ENCODE measurements around the gene FANCB. TPM values are rescaled to one million over a fixed set of nuclear protein-coding genes. Genes with fewer than 3 reads are reported as not detected.

Gene FANCB
- total and polyA plus RNA-seq, 2 of the 8 experiments (the other 6 are each of a cell fraction or from before 2014, with no cell fraction given), result 1.9 to 13.8 TPM

- no peak overlapping the region for H3K9ac ChIP-seq (replicated peaks in 1 of 4; ENCODE audit: extremely low read depth in 1 of 4, low read depth in 3 of 4, low read length in 3 of 4)
- no peak overlapping the region for H3K4me3 ChIP-seq (ENCODE audit: extremely low read depth in 1 of 4, insufficient read depth in 2 of 4, low read depth in 3 of 4, low read length in 4 of 4)
- H2BK12ac ChIP-seq (ENCODE audit: low read depth, low read length), result no peak overlapping the region
- no peak overlapping the region for H2BK15ac ChIP-seq (ENCODE audit: low read length)
- no peaks in the 10 kb centered on the region for H3K23me2 ChIP-seq (ENCODE audit: low read depth, low read length)
- H3K79me1 ChIP-seq (ENCODE audit: low read depth, low read length), result no peaks in the 10 kb centered on the region
- no peak overlapping the region for H2BK120ac ChIP-seq (replicated peaks; ENCODE audit: low read depth, low read length)
- 90% methylated on average over 3 of the region's 3 CpGs; no CpG with 5 or more reads in 1 of the 2 experiments for WGBS, 2 experiments (ENCODE audit: extremely low coverage in 1 of 2, insufficient coverage in 1 of 2, insufficient read length in 1 of 2, insufficient replicate concordance in 2 of 2, low coverage in 1 of 2, low lambda C conversion rate in 2 of 2, missing lambda C conversion rate in 1 of 2)
- no peak overlapping the region for H3K23ac ChIP-seq (ENCODE audit: insufficient read length)
- no peaks in the 10 kb centered on the region for H3K79me2 ChIP-seq (ENCODE audit: control insufficient read depth in 1 of 2, insufficient read depth in 2 of 2, low read length in 2 of 2)
- H2AFZ ChIP-seq (ENCODE audit: low read length), result no peak overlapping the region
- H3K18ac ChIP-seq (ENCODE audit: extremely low read depth, low read length), result no peak overlapping the region
- no peak overlapping the region for H3K4me2 ChIP-seq (ENCODE audit: insufficient read depth in 1 of 2, low read depth in 2 of 2, low read length in 2 of 2)
- no peak overlapping the region for H3K14ac ChIP-seq (ENCODE audit: insufficient read length)
- peaks cover 0 to 2% (median 0%) of the 10 kb centered on the region in 4 experiments; a peak in 1 of 7 replicates for H3K4me1 ChIP-seq (replicated peaks in 1 of 4; ENCODE audit: control insufficient read depth in 3 of 4, insufficient read depth in 4 of 4, low read length in 3 of 4)
- H2BK20ac ChIP-seq (ENCODE audit: low read length), result no peak overlapping the region
- no peaks in the 10 kb centered on the region for H3K36me3 ChIP-seq (ENCODE audit: control insufficient read depth in 2 of 4, insufficient read depth in 4 of 4, low read length in 3 of 4)
- TF ChIP-seq TEAD4 (IDR thresholded peaks at IDR 0.05; ENCODE audit: low read depth, low read length) (no peak), CBX8 (IDR thresholded peaks at IDR 0.05; ENCODE audit: borderline replicate concordance, low read depth, low read length) (no peak), BACH1 (IDR thresholded peaks at IDR 0.05; ENCODE audit: low read length) (no peak), EZH2 (IDR thresholded peaks at IDR 0.05; ENCODE audit: low read depth, low read length, severe bottlenecking) (no peak), SIX5 (IDR thresholded peaks at IDR 0.05; ENCODE audit: low read depth, low read length) (no peak), KDM4A (IDR thresholded peaks at IDR 0.05; ENCODE audit: low read depth, low read length, severe bottlenecking) (no peak), PHF8 (conservative IDR thresholded peaks at IDR 0.05; ENCODE audit: low read depth, low read length) (no peak), NRF1 (IDR thresholded peaks at IDR 0.05; ENCODE audit: low read depth, low read length) (no peak), MAX (IDR thresholded peaks at IDR 0.05) (no peak), CREB1 (IDR thresholded peaks at IDR 0.05) (no peak), SAP30 (IDR thresholded peaks at IDR 0.05; ENCODE audit: insufficient read depth, insufficient replicate concordance, low read length) (no peak), SIN3A (conservative IDR thresholded peaks at IDR 0.05 in 1 of 2, IDR thresholded peaks at IDR 0.05 in 1 of 2; ENCODE audit: low read depth in 1 of 2, low read length in 2 of 2) (no peak), CHD2 (IDR thresholded peaks at IDR 0.05; ENCODE audit: low read length) (no peak), POLR2AphosphoS5 (IDR thresholded peaks at IDR 0.05; ENCODE audit: low read depth, low read length) (no peak), ZNF274 (IDR thresholded peaks at IDR 0.05; ENCODE audit: borderline replicate concordance, extremely low read depth, low read length) (no peak)
- CTCF ChIA-PET (ENCODE audit: partially characterized antibody), result no interaction called here
- DNase-seq (ENCODE audit: low read depth in 1 of 2, low spot score in 2 of 2), result no peak
- POLR2A ChIA-PET (ENCODE audit: partially characterized antibody), result no interaction called here
- H3K56ac ChIP-seq (replicated peaks; ENCODE audit: insufficient read length, low read depth, low read length), result no peak overlapping the region
- no peak overlapping the region for H4K5ac ChIP-seq (ENCODE audit: insufficient read length, low read depth, low read length)
- no peaks in the 10 kb centered on the region for H3K9me3 ChIP-seq (ENCODE audit: insufficient read depth in 2 of 2, low read depth in 1 of 2, low read length in 1 of 2)
- no peaks in the 10 kb centered on the region for H3K27me3 ChIP-seq (replicated peaks in 1 of 4; ENCODE audit: control insufficient read depth in 3 of 4, extremely low read depth in 1 of 4, insufficient read depth in 3 of 4, low read length in 3 of 4)
- no peak overlapping the region for H2BK5ac ChIP-seq (ENCODE audit: low read depth, low read length)
- H3K27ac ChIP-seq (ENCODE audit: low read depth, low read length), result no peak overlapping the region
- H3K4ac ChIP-seq (replicated peaks; ENCODE audit: insufficient read length, low read depth, low read length), result no peak overlapping the region
- H4K8ac ChIP-seq (ENCODE audit: extremely low read depth, insufficient read depth, low read length), result no peak overlapping the region
- H4K91ac ChIP-seq (replicated peaks; ENCODE audit: insufficient read length, low read length), result no peak overlapping the region
- no peak overlapping the region for H2AK5ac ChIP-seq (ENCODE audit: low read depth, low read length)
- FAIRE-seq, result no peak
- H4K20me1 ChIP-seq (replicated peaks in 1 of 2; ENCODE audit: control insufficient read depth in 1 of 2, insufficient read depth in 2 of 2, low read length in 2 of 2), result no peaks in the 10 kb centered on the region
These were observed 53.1 kb downstream of the FANCB start for GRCh38 chrX:14819769-14820168.

Measured in H1 (cell line).